Activated T-helper 1 cell treated with anti-CD3 and anti-CD28 coated beads, Interleukin-12 subunit alpha, Interleukin-12 subunit beta, Interleukin-2, Interleukin-4 antibody, amounts not matched to agents 30 ng/mL and 10 ng/mL and 1 ng/mL, durations not matched to agents 14 hours and 24 hours and 36 hours (primary cell): ENCODE data around the gene PATL1. TPM values are rescaled to one million over a fixed set of nuclear protein-coding genes. Genes with fewer than 3 reads are reported as not detected.
A peak's percentile ranks its signal among the peaks of the same experiment; 100 is the strongest.
"Not testable (repeated sequence)": the region's sequence is repeated elsewhere in the genome, so short reads cannot be mapped to it uniquely, and the experiment has no call there.

Experiments
- DNase-seq: peaks from one replicate; pipeline ENCODE4 v3.0.0; 2021; ENCODE audit warnings: low spot score
- H3K27ac Mint-ChIP-seq: one replicate; pipeline ENCODE4 v1.8.0; 2021; ENCODE audit warnings: mild to moderate bottlenecking, mixed read lengths
- H3K27me3 Mint-ChIP-seq: one replicate; pipeline ENCODE4 v1.8.0; 2022; ENCODE audit warnings: mild to moderate bottlenecking, moderate library complexity, mixed read lengths; ENCODE audit not compliant: insufficient read depth
- H3K36me3 Mint-ChIP-seq: one replicate; pipeline ENCODE4 v1.8.0; 2021; ENCODE audit warnings: low read depth, mixed read lengths
- H3K4me1 Mint-ChIP-seq: one replicate; pipeline ENCODE4 v1.8.0; 2021; ENCODE audit warnings: low read depth, mixed read lengths
- H3K4me3 Mint-ChIP-seq: one replicate; pipeline ENCODE4 v1.8.0; 2021; ENCODE audit warnings: mild to moderate bottlenecking, moderate library complexity, mixed read lengths
- H3K9me3 Mint-ChIP-seq: one replicate; pipeline ENCODE4 v1.8.0; 2021; ENCODE audit warnings: mixed read lengths
- intact Hi-C: fragments of 100-400 bp; cut with micrococcal nuclease; formaldehyde crosslinking; loops from one replicate; pipeline ENCODE4 v1.15.1; 2024
- total RNA-seq: library from RNA; stranded (reverse); gene quantifications from 2 replicates; pipeline ENCODE4 v1.2.3, GENCODE V29; 2022

The PATL1 gene, protein sequence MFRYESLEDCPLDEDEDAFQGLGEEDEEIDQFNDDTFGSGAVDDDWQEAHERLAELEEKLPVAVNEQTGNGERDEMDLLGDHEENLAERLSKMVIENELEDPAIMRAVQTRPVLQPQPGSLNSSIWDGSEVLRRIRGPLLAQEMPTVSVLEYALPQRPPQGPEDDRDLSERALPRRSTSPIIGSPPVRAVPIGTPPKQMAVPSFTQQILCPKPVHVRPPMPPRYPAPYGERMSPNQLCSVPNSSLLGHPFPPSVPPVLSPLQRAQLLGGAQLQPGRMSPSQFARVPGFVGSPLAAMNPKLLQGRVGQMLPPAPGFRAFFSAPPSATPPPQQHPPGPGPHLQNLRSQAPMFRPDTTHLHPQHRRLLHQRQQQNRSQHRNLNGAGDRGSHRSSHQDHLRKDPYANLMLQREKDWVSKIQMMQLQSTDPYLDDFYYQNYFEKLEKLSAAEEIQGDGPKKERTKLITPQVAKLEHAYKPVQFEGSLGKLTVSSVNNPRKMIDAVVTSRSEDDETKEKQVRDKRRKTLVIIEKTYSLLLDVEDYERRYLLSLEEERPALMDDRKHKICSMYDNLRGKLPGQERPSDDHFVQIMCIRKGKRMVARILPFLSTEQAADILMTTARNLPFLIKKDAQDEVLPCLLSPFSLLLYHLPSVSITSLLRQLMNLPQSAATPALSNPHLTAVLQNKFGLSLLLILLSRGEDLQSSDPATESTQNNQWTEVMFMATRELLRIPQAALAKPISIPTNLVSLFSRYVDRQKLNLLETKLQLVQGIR
- total RNA-seq: 68.7 and 74.0 TPM in 2 replicates

DNA sequence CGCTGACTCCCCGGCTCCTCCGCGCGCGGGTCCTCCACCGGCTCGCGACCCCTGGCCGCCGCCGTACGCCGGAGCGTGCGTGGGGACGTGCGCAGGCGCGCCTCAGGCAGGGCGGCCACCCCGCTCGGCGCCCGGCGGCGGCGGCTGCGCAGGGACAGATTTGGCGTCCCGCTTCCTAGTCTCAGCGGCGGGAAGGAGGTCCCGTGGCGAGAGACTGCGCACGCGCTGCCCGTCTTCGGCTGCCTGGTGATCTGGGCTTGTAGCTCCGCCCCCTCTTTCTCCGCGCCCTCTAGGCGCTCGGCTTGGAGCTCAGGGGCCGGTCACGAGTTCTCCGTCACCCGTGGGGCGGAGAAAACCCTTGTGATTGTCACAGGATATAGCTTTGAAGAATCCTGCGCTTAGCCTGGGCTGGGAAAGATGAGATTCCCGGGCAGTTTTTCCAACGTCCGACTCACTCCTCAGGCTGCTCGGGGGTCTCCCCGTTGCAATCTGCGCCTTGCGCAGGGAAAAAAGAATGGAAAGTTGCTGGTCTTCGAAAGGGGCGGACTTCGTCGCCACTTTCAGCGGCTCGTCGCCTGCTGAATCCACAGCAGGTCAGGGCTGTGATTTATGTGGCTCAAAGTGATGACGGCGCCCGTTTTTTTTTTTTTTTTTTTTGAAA lies at the start of gene PATL1:
Gene PATL1, minus strand, starts transcription at position 88 of the 661 bp plus-strand sequence. CDS start 142 bp downstream, outside the sequence.
- intact Hi-C loops: loop anchor here (1.0 to 2.0 kb wide), 10 partner anchors 53 to 1928 kb away; partner anchors contain the start of genes FAM111A, FAM111B, MRPL16 and SELENOH
- Mint-ChIP-seq H3K27me3 (peaks cover 2% of the 10 kb centered on the region), H3K36me3 (peaks cover 34% of the 10 kb centered on the region), H3K4me3 (peak within 1 kb of the TSS; percentile 94), H3K4me1 (peaks cover 46% of the 10 kb centered on the region), H3K9me3 (no peaks in the 10 kb centered on the region), H3K27ac (peak within 1 kb of the TSS; percentile 97)
- peak; percentile 98 for DNase-seq

DNA sequence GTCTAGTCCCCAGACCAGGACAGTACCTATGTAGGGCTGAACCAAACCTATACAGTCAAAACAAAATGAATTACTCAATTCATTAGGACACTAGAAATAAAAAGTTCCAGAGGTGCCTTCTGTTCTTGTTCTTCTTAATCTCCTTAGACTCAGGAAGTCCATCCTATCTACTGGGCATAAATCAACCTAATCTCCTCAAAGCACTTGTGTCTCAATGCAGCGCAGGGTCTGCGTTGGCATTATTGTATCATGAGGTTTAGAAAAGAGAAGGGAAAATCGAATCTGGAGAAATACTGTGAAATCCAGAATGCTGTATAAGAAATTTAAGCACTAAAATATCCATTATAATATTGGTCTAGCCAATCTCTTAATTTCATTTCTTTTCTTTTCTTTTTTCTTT lies 47.2 kb upstream of the PATL1 start:
- no peaks in the 10 kb centered on the region for H3K36me3 Mint-ChIP-seq
- no peaks in the 10 kb centered on the region for H3K4me1 Mint-ChIP-seq
- intact Hi-C loops: no loop called here
- no peak overlapping the region for H3K4me3 Mint-ChIP-seq
- DNase-seq: no peak
- H3K27ac Mint-ChIP-seq: no peak overlapping the region
- H3K9me3 Mint-ChIP-seq: no peaks in the 10 kb centered on the region
- peaks cover 20% of the 10 kb centered on the region for H3K27me3 Mint-ChIP-seq

DNA sequence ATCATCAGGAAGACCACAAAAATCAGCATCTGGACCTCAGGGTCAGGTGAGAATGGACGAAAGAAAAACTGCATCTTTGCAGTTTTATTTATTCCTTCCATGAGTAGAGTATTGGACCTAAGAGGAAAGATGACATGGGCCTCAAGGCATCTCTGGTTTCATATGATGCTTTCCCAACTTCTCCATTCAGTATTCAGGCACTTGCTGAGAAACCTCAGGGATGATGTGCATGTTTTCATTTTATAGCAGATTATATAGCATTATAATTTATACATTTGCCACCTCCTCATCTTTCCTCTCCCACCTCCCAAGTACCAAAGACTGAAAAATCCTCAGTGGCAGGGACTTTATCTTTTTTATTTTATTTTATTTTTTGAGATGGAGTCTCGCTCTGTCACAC lies 44.9 kb upstream of the PATL1 start, which contains the start of gene OR10V1:
Gene OR10V1, minus strand, starts transcription at position 101 of the 400 bp plus-strand sequence. Its CDS starts 0 bp downstream, at position 101.
- DNase-seq: no peak
- Mint-ChIP-seq H3K4me1 (no peaks in the 10 kb centered on the region), H3K9me3 (no peaks in the 10 kb centered on the region), H3K36me3 (no peaks in the 10 kb centered on the region), H3K27me3 (peaks cover 10% of the 10 kb centered on the region), H3K27ac (no peak within 1 kb of the TSS), H3K4me3 (no peak within 1 kb of the TSS)
- intact Hi-C loops: no loop called here

DNA sequence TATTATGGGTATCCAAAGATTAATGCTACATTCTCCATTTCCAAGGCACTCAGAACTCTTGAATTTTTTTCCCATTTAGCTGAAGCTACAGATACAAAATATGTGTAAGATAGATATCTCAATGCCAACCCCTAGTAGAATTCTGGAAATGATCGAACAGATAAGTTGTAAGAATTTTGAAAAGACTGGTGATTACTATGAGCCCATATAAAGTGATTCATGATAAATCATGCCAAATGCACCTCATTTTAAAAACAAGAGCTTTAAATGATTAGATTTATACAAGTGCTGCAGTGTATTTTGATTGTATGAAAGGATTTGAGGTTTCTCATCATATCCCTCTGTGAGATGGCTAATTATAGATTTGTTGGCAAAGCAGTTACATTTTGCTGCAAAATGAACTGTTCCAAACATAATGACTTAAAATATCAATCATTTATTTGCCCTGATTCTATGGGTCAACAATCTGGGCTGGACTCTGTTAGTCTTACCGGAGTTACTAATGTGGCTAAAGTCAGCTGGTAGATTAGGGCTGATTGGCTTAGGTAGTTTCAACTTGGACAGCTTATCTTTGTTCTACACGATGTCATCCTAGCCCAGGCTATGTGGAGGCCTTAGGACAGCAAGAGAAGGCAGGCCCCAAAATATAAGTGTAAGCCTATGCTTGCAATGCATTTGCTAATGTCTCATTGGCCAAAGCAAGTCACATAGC lies 41.5 kb upstream of the PATL1 start:
- intact Hi-C loops: no loop called here
- Mint-ChIP-seq H3K9me3 (no peaks in the 10 kb centered on the region), H3K27me3 (peaks cover 5% of the 10 kb centered on the region), H3K36me3 (no peaks in the 10 kb centered on the region), H3K4me3 (no peak overlapping the region), H3K27ac (no peak overlapping the region), H3K4me1 (no peaks in the 10 kb centered on the region)
- DNase-seq: no peak

DNA sequence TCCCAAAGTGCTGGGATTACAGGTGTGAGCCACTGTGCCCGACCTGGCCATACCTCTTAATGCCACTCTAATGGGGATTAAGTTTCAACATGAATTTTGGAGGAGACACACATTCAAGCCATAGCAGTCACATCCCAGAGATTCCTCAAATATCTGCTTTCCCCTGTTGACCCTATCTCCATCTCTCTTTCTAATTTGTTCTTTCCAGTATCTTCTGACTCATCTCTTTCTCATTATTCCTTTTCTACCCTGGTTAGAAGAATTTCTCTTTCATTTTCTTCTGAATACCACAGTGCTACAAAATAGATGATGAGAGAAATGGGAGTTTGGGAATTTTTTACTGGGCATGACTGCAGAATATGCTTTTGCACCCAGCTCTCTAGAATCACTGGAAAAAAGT lies 39.7 kb upstream of the PATL1 start:
- Mint-ChIP-seq H3K27ac (no peak overlapping the region), H3K27me3 (peaks cover 8% of the 10 kb centered on the region), H3K9me3 (no peaks in the 10 kb centered on the region), H3K36me3 (no peaks in the 10 kb centered on the region), H3K4me1 (no peaks in the 10 kb centered on the region), H3K4me3 (no peak overlapping the region)
- intact Hi-C loops: no loop called here
- DNase-seq: no peak

DNA sequence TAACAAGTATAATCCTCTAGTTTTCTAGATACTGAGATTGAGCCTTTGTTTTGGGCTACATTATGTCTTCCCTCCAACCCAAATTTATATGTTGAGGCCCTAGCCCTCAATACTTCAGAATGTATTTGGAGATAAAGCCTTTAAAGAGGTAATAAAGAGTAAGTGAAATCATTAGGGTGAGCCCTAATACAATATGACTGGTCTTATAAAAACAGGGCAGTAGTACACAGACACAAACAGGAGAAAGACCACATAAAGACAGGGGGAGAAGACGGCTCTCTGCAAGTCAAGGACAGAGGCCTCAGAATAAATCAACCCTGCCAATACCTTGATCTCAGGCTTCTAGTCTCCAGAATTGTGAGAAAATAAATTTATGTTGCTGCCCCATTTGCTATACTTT lies 38.5 kb upstream of the PATL1 start:
- Mint-ChIP-seq H3K27me3 (peaks cover 10% of the 10 kb centered on the region), H3K36me3 (no peaks in the 10 kb centered on the region), H3K4me3 (no peak overlapping the region), H3K4me1 (no peaks in the 10 kb centered on the region), H3K9me3 (no peaks in the 10 kb centered on the region), H3K27ac (no peak overlapping the region)
- no peak for DNase-seq
- intact Hi-C loops: no loop called here

DNA sequence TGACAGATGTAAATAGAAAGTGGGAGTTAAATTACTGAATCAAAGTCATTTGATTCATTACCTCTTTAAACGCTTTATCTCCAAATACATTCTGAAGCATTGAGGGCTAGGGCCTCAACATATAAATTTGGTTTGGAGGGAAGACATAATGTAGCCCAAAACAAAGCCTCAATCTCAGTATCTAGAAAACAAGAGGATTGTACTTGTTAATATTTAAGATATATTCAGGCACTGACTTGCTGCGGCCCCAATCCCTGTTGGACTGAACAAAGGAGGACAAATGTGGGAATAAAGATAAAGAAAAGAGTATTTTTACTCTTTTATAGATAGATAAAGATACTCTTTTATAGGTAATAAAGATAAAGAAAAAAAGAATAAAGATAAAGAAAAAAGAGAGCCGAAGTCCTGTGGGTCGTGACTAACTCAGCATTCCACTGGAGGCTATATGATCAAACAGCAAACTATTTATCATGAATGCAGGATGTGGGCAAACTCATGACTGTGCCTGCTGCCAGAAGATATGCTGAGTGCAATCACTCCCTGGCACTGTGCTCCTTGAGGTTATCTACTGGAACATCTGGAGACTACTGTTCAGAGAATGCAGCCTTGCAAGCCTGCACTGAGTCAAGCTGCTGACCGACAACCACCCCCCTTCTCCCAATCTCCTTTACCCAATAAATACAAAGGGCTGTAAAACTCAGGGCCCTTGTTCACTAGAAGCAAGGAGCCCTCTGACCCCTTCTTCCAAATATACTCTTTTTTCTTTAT lies 37.9 kb upstream of the PATL1 start:
- H3K4me3 Mint-ChIP-seq: no peak overlapping the region
- DNase-seq: no peak
- H3K27me3 Mint-ChIP-seq: peaks cover 10% of the 10 kb centered on the region
- no peaks in the 10 kb centered on the region for H3K4me1 Mint-ChIP-seq
- H3K9me3 Mint-ChIP-seq: no peaks in the 10 kb centered on the region
- H3K36me3 Mint-ChIP-seq: no peaks in the 10 kb centered on the region
- H3K27ac Mint-ChIP-seq: no peak overlapping the region
- intact Hi-C loops: no loop called here

DNA sequence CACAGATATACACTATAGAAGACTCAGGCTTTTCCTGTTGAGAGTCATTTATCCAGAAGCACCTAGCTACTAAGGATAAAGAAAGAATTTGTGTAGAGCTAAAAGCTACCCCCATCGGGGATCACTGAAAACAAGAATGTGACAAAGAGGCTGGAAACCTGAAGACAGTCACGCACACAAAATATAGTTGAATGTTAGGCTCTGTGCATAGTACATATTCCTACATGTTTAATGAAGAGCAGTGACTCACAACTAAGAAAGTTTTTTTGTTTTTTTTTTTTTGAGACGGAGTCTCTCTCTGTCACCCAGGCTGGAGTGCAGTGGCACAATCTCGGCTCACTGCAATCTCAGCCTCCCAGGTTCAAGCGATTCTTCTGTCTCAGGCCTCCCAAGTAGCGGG lies 36.5 kb upstream of the PATL1 start:
- Mint-ChIP-seq H3K4me3 (no peak overlapping the region), H3K27me3 (peaks cover 13% of the 10 kb centered on the region), H3K27ac (no peak overlapping the region), H3K36me3 (no peaks in the 10 kb centered on the region), H3K4me1 (no peaks in the 10 kb centered on the region), H3K9me3 (no peaks in the 10 kb centered on the region)
- intact Hi-C loops: no loop called here
- DNase-seq: no peak

DNA sequence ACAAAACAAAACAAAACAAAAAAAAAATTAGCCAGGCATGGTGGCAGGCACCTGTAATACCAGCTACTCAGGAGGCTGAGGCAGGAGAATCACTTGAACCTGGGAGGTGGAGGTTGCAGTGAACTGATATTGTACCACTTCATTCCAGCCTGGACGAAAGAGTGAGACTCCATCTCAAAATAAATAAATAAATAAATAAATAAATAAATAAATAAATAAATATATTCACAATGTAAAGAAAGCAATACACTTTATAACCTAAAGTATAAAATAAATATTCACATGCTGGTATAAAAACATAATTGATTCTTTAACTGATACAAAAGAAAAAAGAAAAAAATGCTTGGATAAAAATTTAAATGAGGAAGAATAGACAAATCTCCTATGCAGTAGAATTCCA lies 34.7 kb upstream of the PATL1 start:
- DNase-seq, H3K4me1 Mint-ChIP-seq, H3K27ac Mint-ChIP-seq, intact Hi-C loops, H3K9me3 Mint-ChIP-seq, H3K4me3 Mint-ChIP-seq, H3K36me3 Mint-ChIP-seq: not testable (repeated sequence)
- H3K27me3 Mint-ChIP-seq: peaks cover 11% of the 10 kb centered on the region

DNA sequence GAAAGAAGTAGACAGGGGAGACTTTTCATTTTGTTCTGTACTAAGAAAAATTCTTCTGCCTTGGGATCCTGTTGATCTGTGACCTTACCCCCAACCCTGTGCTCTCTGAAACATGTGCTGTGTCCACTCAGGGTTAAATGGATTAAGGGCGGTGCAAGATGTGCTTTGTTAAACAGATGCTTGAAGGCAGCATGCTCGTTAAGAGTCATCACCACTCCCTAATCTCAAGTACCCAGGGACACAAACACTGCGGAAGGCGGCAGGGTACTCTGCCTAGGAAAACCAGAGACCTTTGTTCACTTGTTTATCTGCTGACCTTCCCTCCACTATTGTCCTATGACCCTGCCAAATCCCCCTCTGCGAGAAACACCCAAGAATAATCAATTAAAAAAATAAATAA lies 31.3 kb upstream of the PATL1 start:
- H3K27ac Mint-ChIP-seq, DNase-seq, H3K4me1 Mint-ChIP-seq, H3K4me3 Mint-ChIP-seq, intact Hi-C loops, H3K9me3 Mint-ChIP-seq, H3K36me3 Mint-ChIP-seq: not testable (repeated sequence)
- peaks cover 13% of the 10 kb centered on the region for H3K27me3 Mint-ChIP-seq

DNA sequence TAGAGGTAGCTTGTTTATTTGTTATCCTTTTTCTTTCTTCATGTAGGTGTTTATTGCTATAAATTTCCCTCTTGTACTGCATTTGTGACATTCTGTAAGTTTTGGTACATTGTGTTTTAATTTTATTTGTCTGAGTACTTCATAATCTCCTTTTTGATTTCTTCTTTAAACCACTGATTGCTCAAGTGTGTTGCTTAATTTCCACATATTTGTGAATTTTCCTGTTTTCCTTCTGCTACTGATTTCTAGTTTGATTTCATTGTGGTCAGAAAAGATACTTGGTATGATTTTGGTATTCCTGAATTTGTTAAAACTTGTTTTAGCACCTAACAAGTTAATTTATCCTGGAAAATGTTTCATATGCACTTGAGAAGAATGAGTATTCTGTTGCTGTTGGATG lies 29.7 kb upstream of the PATL1 start:
- Mint-ChIP-seq H3K36me3 (no peaks in the 10 kb centered on the region), H3K4me3 (no peak overlapping the region), H3K9me3 (peaks cover 5% of the 10 kb centered on the region), H3K4me1 (no peaks in the 10 kb centered on the region), H3K27me3 (peaks cover 16% of the 10 kb centered on the region), H3K27ac (no peak overlapping the region)
- intact Hi-C loops: no loop called here
- no peak for DNase-seq

DNA sequence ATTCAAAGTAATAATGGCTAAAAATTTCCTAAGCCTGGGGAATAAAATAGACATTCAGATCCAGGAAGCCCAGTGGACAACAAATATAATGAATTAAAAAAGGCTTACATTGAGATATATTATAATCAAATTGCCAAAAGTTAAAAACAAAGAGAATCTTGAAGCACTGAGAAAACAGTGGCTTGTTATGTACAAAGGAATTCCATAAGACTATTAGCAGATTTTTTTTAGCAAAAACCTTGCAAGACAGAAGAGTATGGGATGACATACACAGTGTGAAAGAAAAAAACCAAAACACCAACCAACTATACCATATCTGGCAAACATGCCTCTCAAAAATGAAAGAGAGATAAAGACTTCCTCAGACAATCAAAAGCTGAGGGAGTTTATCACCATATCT lies 24.1 kb upstream of the PATL1 start:
- H3K27ac Mint-ChIP-seq: no peak overlapping the region
- H3K4me3 Mint-ChIP-seq: no peak overlapping the region
- peaks cover 11% of the 10 kb centered on the region for H3K27me3 Mint-ChIP-seq
- peaks cover 13% of the 10 kb centered on the region for H3K9me3 Mint-ChIP-seq
- no peaks in the 10 kb centered on the region for H3K36me3 Mint-ChIP-seq
- intact Hi-C loops: no loop called here
- no peak for DNase-seq
- H3K4me1 Mint-ChIP-seq: no peaks in the 10 kb centered on the region
